ENCODE results near the gene MACROD2. TPM values are rescaled to one million over a fixed set of nuclear protein-coding genes. Genes with fewer than 3 reads are reported as not detected.

The MACROD2 gene
- total RNA-seq, 1 experiment from 2014 or later: 1.6 TPM

DNA sequence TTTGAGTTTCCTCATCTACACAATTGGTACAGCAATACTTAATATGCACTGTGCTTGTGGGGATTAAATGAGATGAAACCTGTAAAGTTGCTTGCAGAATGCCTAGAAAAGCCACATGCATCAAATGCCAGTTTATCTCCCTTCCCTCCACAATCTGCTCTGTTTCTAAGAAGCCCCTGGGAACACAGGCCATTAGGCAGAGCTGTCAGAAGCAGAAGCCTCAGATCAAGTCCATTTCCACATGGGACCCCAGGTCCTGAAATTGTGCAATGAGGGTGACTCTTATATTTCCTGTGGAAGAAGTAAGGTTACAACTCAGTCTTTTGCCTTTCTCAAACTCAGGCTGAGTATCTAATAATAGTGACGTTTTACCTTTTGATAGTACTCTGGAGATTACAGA is 1840.5 kb downstream of the MACROD2 start:
- no peak overlapping the region for H3K27ac ChIP-seq (ENCODE audit: insufficient read length, low read depth, low read length)
- no peaks in the 10 kb centered on the region for H3K79me1 ChIP-seq (ENCODE audit: insufficient read depth, low read depth, low read length, poor library complexity, severe bottlenecking)
- no peak overlapping the region for H3K56ac ChIP-seq (ENCODE audit: insufficient read length, low read depth, low read length)
- no peak overlapping the region for H4K8ac ChIP-seq (replicated peaks; ENCODE audit: insufficient read length, low read depth, low read length)
- no peak overlapping the region for H3K18ac ChIP-seq (ENCODE audit: insufficient read length, low read depth, low read length)
- no peak overlapping the region for H3K14ac ChIP-seq (ENCODE audit: insufficient read depth, low read length)
- H3K9me3 Mint-ChIP-seq: no peaks in the 10 kb centered on the region
- H3K9me3 ChIP-seq (ENCODE audit: control insufficient read depth, low read depth, low read length): no peaks in the 10 kb centered on the region
- H3K27me3 Mint-ChIP-seq (ENCODE audit: low read depth): no peaks in the 10 kb centered on the region
- H3K4me3 Mint-ChIP-seq: no peak overlapping the region
- no peaks in the 10 kb centered on the region for H4K20me1 ChIP-seq (ENCODE audit: control insufficient read depth, insufficient read depth, insufficient read length)
- no peaks in the 10 kb centered on the region for H3K27me3 ChIP-seq (ENCODE audit: insufficient read depth, low read length)
- H2BK5ac ChIP-seq (ENCODE audit: insufficient read length, low read length): no peak overlapping the region
- no peak for DNase-seq
- WGBS (ENCODE audit: extremely low coverage, insufficient read length, low lambda C conversion rate): no CpG with 5 or more reads among the region's 1 CpG
- H2BK15ac ChIP-seq (ENCODE audit: low read depth, low read length): no peak overlapping the region
- no peaks in the 10 kb centered on the region for H3K79me2 ChIP-seq (ENCODE audit: insufficient read depth, low read length)
- H3T11ph ChIP-seq (ENCODE audit: low read length): no peak overlapping the region
- H4K5ac ChIP-seq (ENCODE audit: insufficient read length, low read depth, low read length): no peak overlapping the region
- no peak overlapping the region for H3K4ac ChIP-seq (ENCODE audit: low read depth, low read length)
- peaks cover 4 to 6% of the 10 kb centered on the region in 2 experiments for H3K4me1 Mint-ChIP-seq
- no peak overlapping the region for H3K9ac ChIP-seq (ENCODE audit: extremely low read depth, insufficient read length, low read length)
- H3K4me2 ChIP-seq (ENCODE audit: insufficient read depth, insufficient read length, low read length): no peak overlapping the region
- H2BK120ac ChIP-seq (ENCODE audit: low read depth, low read length, poor library complexity, severe bottlenecking): no peak overlapping the region
- H3K23ac ChIP-seq (ENCODE audit: insufficient read length, low read depth, low read length): no peak overlapping the region
- H4K91ac ChIP-seq (ENCODE audit: insufficient read length, low read depth, low read length): no peak overlapping the region
- H2BK12ac ChIP-seq (ENCODE audit: insufficient read length, low read depth, low read length): no peak overlapping the region
- H3K27ac Mint-ChIP-seq: no peak overlapping the region; a peak in 1 of 7 replicates
- H2BK20ac ChIP-seq (ENCODE audit: low read depth, low read length, poor library complexity, severe bottlenecking): no peak overlapping the region
- H3K36me3 Mint-ChIP-seq (ENCODE audit: insufficient read depth in 1 of 3, low read depth in 3 of 3): no peaks in the 10 kb centered on the region; a peak in 2 of 7 replicates
- H3K23me2 ChIP-seq (ENCODE audit: insufficient read length, low read depth, low read length, poor library complexity, severe bottlenecking): no peaks in the 10 kb centered on the region
- H2AFZ ChIP-seq (ENCODE audit: low read length): no peak overlapping the region
- TF ChIP-seq, protein P1, sequence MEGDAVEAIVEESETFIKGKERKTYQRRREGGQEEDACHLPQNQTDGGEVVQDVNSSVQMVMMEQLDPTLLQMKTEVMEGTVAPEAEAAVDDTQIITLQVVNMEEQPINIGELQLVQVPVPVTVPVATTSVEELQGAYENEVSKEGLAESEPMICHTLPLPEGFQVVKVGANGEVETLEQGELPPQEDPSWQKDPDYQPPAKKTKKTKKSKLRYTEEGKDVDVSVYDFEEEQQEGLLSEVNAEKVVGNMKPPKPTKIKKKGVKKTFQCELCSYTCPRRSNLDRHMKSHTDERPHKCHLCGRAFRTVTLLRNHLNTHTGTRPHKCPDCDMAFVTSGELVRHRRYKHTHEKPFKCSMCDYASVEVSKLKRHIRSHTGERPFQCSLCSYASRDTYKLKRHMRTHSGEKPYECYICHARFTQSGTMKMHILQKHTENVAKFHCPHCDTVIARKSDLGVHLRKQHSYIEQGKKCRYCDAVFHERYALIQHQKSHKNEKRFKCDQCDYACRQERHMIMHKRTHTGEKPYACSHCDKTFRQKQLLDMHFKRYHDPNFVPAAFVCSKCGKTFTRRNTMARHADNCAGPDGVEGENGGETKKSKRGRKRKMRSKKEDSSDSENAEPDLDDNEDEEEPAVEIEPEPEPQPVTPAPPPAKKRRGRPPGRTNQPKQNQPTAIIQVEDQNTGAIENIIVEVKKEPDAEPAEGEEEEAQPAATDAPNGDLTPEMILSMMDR (conservative IDR thresholded peaks at IDR 0.05): no peak
- no peak overlapping the region for H2AK5ac ChIP-seq (ENCODE audit: insufficient read length, low read length)
- H3K4me1 ChIP-seq (ENCODE audit: insufficient read depth, low read length): no peaks in the 10 kb centered on the region; the same call in 1 of the 2 replicates

Data from H9 (cell line).